Mesodermal cell (in vitro differentiated cells): ENCODE data around the gene LHX2. TPM values are rescaled to one million over a fixed set of nuclear protein-coding genes. Genes with fewer than 3 reads are reported as not detected.
"Not testable (repeated sequence)": the region's sequence is repeated elsewhere in the genome, so short reads cannot be mapped to it uniquely, and the experiment has no call there.

Experiments
- H3K27ac ChIP-seq: 2 replicates; pipeline ENCODE4 v1.7.0; 2013; ENCODE audit warnings: mild to moderate bottlenecking, low read depth, low read length, moderate library complexity; ENCODE audit not compliant: severe bottlenecking
- H3K36me3 ChIP-seq: 2 replicates; pipeline ENCODE4 v1.7.1; 2013; ENCODE audit warnings: mild to moderate bottlenecking, low read length, moderate library complexity; ENCODE audit not compliant: control insufficient read depth, insufficient read depth
- H3K4me1 ChIP-seq: one replicate; pipeline ENCODE4 v1.7.1; 2013; ENCODE audit warnings: mild to moderate bottlenecking, low read length; ENCODE audit not compliant: insufficient read depth, control insufficient read depth, poor library complexity, severe bottlenecking
- H3K4me3 ChIP-seq: 2 replicates; pipeline ENCODE4 v1.7.0; 2013; ENCODE audit warnings: low read length, control low read depth, mild to moderate bottlenecking; ENCODE audit not compliant: insufficient read depth, poor library complexity, severe bottlenecking; ENCODE audit errors: extremely low read depth
- H3K9me3 ChIP-seq: 2 replicates; pipeline ENCODE4 v1.7.1; 2013; ENCODE audit warnings: mild to moderate bottlenecking, low read length, moderate library complexity; ENCODE audit not compliant: control insufficient read depth
- WGBS, 2 experiments: methylation state at CpG; one replicate each; pipeline ENCODE4 v1.1.5; 2013; ENCODE audit warnings: missing lambda C conversion rate in 2 of 2; ENCODE audit not compliant: insufficient coverage in 2 of 2; 5-methylcytosine and 5-hydroxymethylcytosine counted together
- polyA plus RNA-seq, 2 experiments: library from polyadenylated mRNA; stranded (reverse); fragments of 50-300 nt; gene quantifications; one replicate each; pipeline ENCODE4 v1.2.3, GENCODE V29; 2013

LHX2 gene
- polyA plus RNA-seq (2013, experiment 1 of 2): 0.74 TPM
- 0.40 TPM for polyA plus RNA-seq (2013, experiment 2 of 2)

- Histone ChIP-seq H3K4me1 (peaks cover 26% of the 10 kb centered on the region), H3K9me3 (no peaks in the 10 kb centered on the region), H3K27ac (no peak within 1 kb of the TSS), H3K4me3 (peak within 1 kb of the TSS; percentile 22), H3K36me3 (no peaks in the 10 kb centered on the region)
- 0% methylated on average over 41 to 92 of the region's 95 CpGs for WGBS, 2 experiments
Measured at GRCh38 chr9:124011460-124012301, at the start of gene LHX2. TSS of gene LHX2 (plus strand) at chr9:124011768. CDS start at chr9:124012349, 581 bp downstream.

DNA sequence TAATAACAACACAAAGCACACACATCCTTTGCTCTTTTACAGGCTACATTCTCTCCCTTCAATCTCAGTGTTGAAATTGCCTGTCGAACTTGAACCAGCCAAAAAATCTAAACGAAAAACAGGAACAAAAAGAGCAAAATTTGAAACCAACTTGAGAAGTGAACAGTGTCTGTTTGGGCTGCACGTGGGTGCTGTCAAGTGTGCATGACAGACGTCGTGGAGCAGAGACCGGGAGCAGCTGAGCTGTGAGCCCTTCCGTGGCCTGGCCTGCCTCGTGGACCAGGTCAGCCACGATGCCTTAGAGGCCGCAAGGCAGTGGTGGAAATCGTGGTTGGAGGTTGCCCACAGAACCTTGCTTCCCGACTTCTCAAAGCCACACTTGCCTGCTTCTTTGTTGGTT lies 46.8 kb upstream of the LHX2 start:
- H3K27ac ChIP-seq: no peak overlapping the region
- no peaks in the 10 kb centered on the region for H3K4me1 ChIP-seq
- no peaks in the 10 kb centered on the region for H3K9me3 ChIP-seq
- H3K36me3 ChIP-seq: no peaks in the 10 kb centered on the region
- no peak overlapping the region for H3K4me3 ChIP-seq
- 89 to 90% methylated on average over 12 of the region's 12 CpGs for WGBS, 2 experiments

DNA sequence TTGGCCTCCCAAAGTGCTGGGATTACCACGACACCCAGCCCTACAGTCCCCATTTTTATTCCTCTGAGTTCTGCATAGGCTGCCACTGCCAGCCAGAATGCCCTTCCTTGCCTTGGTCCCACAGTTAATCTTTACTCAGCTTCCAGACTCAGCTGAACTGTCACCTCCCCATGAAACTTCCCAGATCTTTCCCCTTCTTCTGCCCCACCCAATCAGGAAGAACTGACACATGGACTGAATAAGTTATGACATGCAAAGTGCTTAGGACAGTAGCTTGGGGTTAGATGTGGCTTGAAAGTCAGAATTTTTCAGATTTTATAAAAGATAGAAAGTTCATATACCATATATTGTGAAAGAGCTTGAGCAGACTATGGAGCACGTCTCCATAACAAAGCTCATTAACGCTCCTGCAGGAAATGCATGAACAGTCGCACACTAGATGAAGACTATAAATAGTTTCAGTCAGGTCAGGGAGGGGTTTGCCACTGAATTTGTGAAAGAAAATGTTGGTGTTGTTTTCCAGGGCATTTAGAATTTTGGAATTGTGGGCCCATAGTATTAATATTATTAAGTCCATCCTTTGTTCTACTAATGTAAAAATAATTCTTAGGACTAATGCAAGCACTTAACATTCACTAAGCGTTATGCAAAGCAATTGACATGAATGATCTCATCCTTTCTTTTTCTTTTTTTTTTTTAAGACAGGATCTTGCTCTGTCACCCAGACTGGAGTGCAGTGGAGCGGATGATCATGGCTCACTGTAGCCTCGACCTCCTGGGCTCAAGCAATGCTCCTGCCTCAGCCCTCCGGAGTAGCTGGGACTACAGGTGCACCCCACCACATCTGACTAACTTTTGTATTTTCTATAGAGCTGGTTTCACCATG lies 45.5 kb upstream of the LHX2 start:
- H3K9me3 ChIP-seq: no peaks in the 10 kb centered on the region
- no peaks in the 10 kb centered on the region for H3K4me1 ChIP-seq
- 86 to 90% methylated on average over 5 to 8 of the region's 8 CpGs for WGBS, 2 experiments
- H3K4me3 ChIP-seq: no peak overlapping the region
- H3K36me3 ChIP-seq: no peaks in the 10 kb centered on the region
- H3K27ac ChIP-seq: no peak overlapping the region

GRCh38 chr9:123967323-123967722 lies 44.2 kb upstream of the LHX2 start:
- Histone ChIP-seq H3K36me3 (no peaks in the 10 kb centered on the region), H3K4me1 (no peaks in the 10 kb centered on the region), H3K9me3 (no peaks in the 10 kb centered on the region), H3K27ac (no peak overlapping the region), H3K4me3 (no peak overlapping the region)

DNA sequence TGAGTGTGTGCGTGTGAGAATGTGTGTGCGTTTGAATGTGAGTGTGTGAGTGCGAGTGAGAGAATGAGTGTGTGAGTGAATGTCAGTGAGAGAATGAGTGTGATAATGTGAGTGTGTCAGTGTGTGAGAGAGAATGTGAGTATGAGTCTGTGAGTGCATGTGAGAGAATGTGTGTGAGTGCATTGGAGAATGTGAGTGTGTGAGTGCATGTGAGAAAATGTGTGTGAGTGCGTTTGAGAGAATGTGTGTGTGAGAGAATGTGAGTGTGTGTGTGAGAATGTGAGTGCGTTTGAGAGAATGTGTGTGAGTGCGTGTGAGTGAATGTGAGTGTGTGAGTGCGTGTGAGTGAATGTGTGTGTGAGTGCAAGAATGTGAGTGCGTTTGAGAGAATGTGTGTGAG lies 39.0 kb upstream of the LHX2 start:
- no peaks in the 10 kb centered on the region for H3K4me1 ChIP-seq
- H3K27ac ChIP-seq: no peak overlapping the region
- WGBS, 2 experiments: 91 to 95% methylated on average over 8 of the region's 8 CpGs
- no peaks in the 10 kb centered on the region for H3K36me3 ChIP-seq
- H3K4me3 ChIP-seq: no peak overlapping the region
- peaks cover 8% of the 10 kb centered on the region for H3K9me3 ChIP-seq

DNA sequence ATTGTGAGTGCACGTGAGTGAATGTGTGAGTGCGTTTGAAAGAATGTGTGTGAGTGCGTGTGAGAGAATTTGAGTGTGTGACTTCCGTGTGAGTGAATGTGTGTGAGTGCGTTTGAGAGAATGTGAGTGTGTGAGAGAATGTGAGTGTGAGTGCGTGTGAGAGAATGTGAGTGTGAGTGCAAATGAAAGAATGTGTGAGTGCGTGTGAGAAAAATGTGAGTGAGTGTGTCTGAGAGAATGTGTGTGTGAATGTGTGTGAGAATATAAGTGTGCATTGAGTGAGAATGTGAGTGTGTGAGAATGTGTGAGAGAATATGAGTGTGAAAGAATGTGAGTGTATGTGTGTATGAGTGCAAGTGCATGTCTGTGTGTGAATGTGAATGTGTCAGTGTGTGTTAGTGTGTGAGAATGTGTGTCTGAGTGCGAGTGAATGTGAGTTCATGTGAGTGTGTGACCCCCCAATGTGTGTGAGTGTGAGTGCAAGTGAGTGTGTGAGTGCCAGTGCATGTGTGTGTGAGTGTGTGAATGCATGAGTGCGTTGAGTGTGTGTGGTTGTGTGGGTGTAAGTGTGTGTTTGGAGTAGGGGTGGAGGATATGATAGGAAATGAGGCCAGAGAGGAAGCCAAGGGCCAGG lies 37.9 kb upstream of the LHX2 start:
- Histone ChIP-seq H3K27ac (no peak overlapping the region), H3K36me3 (no peaks in the 10 kb centered on the region), H3K4me3 (no peak overlapping the region), H3K4me1 (no peaks in the 10 kb centered on the region), H3K9me3 (peaks cover 8% of the 10 kb centered on the region)
- 89 to 91% methylated on average over 9 of the region's 9 CpGs for WGBS, 2 experiments

DNA sequence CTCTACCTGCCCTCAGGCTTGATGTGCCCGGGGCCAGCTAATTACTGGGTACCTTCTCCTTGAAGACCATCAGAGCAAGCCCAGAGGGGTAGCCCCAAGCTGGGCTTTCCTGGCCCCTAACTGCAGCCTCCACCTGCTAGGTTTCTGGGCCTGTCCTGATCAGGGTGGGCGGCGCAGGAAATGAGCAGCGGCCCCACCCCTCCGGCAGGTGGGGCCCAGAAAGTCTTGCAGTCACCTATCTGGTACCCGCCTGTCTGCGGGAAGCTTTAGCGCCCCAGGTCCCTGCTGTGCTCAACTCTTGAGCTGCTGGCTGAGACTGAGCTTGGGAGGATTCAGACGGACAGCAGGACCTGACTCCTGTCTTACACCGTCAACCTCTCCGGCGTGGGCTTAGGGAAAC lies 37.1 kb upstream of the LHX2 start:
- Histone ChIP-seq H3K36me3 (no peaks in the 10 kb centered on the region), H3K4me3 (no peak overlapping the region), H3K9me3 (peaks cover 8% of the 10 kb centered on the region), H3K4me1 (no peaks in the 10 kb centered on the region), H3K27ac (no peak overlapping the region)
- 77 to 90% methylated on average over 11 to 12 of the region's 12 CpGs for WGBS, 2 experiments

DNA sequence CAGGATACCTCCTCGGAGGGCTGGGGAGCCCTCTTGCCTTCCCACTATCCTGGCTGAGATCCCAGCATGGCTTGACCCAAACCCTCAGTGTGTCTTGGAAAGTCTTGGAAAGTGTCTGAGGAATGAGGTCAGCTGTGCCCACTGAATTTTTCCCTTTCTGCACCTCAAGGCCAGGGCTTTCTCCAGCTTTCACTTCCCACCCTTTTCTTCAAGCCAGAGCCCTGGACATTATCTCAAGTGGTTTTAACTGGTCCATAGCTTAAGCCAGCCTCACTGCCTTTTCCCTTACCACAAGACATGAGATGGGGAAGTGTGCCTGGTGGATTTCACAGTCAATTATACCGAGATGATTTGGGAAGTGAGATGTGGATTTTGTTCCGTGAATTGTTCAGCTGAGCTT lies 35.7 kb upstream of the LHX2 start:
- Histone ChIP-seq H3K4me3 (no peak overlapping the region), H3K4me1 (no peaks in the 10 kb centered on the region), H3K36me3 (no peaks in the 10 kb centered on the region), H3K27ac (no peak overlapping the region), H3K9me3 (peaks cover 8% of the 10 kb centered on the region)
- 80 to 88% methylated on average over 3 of the region's 3 CpGs for WGBS, 2 experiments

- H3K4me1 ChIP-seq, H3K36me3 ChIP-seq, H3K9me3 ChIP-seq, H3K4me3 ChIP-seq, H3K27ac ChIP-seq: not testable (repeated sequence)
- no CpG with 5 or more reads among the region's 9 CpGs for WGBS, 2 experiments
Measured at GRCh38 chr9:123976579-123976978, 35.0 kb upstream of the LHX2 start.

DNA sequence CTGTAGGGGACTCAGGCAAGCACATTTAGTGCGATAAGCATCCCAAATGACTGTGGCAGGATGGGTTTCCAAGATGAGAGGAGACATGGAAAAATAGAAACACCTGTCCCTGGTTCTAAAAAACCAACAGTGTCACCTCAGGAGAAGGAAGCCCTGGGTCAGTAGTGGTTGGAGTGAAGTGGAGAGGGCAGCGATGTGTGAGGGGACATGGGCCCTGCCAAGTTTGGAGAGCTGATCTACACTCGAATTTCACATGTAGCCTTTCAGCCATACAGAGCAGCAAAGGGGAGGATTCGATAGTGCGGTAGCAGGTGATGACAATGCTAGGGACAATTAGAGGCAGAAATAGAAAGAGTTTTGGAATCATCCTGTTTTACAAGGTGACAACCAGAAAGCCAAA lies 32.6 kb upstream of the LHX2 start:
- H3K4me3 ChIP-seq: no peak overlapping the region
- H3K4me1 ChIP-seq: no peaks in the 10 kb centered on the region
- H3K9me3 ChIP-seq: no peaks in the 10 kb centered on the region
- H3K27ac ChIP-seq: no peak overlapping the region
- 90 to 92% methylated on average over 3 to 4 of the region's 5 CpGs for WGBS, 2 experiments
- no peaks in the 10 kb centered on the region for H3K36me3 ChIP-seq
